Loucy (cell line): ENCODE results near the gene OSM.

Experiments
- EZH2phosphoT487 ChIP-seq: fragments of 200-600 bp; IDR thresholded peaks from 2 replicates; pipeline ENCODE4 v1.6.1; 2018; ENCODE audit warnings: antibody characterized with exemption, mild to moderate bottlenecking, moderate library complexity, borderline replicate concordance
- TF ChIP-seq, protein P1 (sequence below): fragments of 200-600 bp; sonication (generic); conservative IDR thresholded peaks from 2 replicates; pipeline ENCODE4 v1.5.1; 2014; ENCODE audit warnings: mild to moderate bottlenecking, antibody characterized with exemption, low read length

DNA sequence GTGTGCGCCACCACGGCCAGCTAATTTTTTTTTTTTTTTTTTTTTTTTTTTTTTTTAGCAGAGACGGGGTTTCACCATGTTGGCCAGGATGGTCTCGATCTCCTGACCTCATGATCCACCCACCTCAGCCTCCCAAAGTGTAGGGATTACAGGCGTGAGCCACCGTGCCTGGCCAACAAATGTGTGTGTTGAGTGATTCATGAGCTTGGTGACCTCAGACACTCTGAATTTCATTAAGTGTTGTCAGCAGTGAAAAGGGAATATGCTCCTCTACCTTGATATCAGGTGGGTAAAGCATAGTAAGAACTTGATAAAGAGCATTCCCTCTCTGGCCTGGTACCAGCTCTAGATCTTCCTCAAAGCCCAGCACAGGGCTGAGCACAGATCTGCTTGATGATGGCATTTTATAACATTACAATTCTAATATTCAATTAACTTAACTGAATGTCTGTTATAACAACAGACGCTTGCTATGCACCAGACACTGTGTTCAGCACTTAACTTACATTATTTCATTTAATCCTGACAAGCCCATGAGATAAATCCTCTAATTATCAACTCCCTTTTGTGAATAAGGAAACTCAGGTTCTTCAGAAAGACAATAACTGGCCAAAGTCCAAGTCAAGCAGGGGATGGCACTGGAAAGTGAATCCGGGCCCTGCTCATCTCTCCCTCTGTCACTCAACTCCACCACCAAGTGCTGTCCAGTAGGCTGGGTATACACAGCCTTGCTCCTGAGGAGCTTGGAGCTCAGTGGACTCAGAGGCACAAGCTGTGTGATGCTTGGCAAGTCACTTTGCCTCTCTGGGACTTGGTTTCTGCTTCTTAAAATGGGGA, 47.1 kb upstream of the OSM start:
- TF ChIP-seq, protein P1, sequence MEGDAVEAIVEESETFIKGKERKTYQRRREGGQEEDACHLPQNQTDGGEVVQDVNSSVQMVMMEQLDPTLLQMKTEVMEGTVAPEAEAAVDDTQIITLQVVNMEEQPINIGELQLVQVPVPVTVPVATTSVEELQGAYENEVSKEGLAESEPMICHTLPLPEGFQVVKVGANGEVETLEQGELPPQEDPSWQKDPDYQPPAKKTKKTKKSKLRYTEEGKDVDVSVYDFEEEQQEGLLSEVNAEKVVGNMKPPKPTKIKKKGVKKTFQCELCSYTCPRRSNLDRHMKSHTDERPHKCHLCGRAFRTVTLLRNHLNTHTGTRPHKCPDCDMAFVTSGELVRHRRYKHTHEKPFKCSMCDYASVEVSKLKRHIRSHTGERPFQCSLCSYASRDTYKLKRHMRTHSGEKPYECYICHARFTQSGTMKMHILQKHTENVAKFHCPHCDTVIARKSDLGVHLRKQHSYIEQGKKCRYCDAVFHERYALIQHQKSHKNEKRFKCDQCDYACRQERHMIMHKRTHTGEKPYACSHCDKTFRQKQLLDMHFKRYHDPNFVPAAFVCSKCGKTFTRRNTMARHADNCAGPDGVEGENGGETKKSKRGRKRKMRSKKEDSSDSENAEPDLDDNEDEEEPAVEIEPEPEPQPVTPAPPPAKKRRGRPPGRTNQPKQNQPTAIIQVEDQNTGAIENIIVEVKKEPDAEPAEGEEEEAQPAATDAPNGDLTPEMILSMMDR = no peak
- TF ChIP-seq EZH2phosphoT487 = no peak
